ENCODE results near the gene FAF2.
A peak's percentile ranks its signal among the peaks of the same experiment; 100 is the strongest.

Gene FAF2

DNA sequence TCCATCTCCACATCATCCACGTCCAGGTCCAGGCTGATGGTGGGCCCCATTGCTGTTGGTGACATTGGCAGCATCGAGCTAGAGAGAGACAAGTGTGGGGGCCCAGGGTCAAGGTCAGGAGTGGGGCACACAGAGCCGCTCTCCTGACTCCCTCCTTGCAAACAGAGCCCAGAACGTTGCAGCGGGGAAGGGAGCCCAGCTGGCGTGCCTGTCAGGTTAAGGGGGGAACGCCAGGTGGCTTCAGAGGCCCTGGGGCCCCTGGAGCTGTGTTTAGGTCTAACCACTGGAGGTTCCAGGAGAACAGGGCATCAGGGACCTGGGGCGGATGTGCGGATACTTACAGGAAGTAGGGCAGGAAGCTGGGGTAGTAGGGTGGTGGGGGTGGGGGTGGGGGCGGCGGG lies 81.6 kb downstream of the FAF2 start:
- no peak for DNase-seq (ENCODE audit: low read depth in 2 of 3, low spot score in 2 of 3)

GRCh38 chr5:176530393-176530982 lies 82.3 kb downstream of the FAF2 start:
- no peak for DNase-seq (ENCODE audit: low read depth in 2 of 3, low spot score in 2 of 3)

DNA sequence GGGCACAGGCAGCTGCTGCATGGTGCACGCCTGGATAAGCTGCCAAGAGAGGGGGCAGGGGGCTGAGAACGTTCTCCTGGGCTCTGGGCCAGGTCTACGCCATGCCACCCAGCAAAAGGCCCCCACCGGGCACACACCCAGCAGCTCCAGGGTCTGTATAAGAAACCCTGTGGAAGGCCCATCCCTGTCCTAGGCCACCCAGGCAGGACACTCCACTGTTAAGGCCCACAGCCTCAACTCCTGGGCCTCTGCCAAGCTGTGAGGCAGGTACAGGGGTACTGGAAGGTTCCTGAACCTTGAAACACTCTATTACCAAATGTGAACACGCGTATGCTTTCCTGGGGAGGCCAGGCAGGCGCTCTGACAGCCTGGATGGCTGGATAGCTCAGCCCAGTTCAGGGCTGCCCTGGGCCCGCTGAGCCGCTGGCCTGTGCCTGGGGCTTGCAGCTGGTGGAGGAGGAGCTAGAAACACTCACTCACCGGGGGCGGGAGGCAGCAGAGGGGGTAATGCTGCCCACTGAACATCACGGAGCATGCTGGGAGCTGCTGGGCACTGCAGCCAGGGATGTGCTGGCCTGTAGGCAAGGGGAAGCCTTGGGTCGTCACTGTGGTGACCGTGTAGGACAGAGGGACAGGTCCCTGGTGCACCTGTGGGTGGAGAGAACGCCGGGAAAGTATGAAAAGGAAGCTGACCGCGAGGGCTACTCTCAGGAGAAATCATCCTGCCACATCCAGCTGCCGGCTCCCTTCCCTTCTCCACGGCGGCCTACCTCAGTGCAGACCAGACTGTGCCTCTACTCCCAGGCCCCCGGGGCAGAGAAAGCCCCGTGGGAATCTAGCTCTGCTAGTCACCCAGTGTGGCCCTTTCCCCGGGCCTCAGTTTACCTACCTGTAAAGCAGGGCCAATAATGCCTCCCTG lies 83.1 kb downstream of the FAF2 start:
- no peak for DNase-seq (ENCODE audit: low read depth in 2 of 3, low spot score in 2 of 3)

DNA sequence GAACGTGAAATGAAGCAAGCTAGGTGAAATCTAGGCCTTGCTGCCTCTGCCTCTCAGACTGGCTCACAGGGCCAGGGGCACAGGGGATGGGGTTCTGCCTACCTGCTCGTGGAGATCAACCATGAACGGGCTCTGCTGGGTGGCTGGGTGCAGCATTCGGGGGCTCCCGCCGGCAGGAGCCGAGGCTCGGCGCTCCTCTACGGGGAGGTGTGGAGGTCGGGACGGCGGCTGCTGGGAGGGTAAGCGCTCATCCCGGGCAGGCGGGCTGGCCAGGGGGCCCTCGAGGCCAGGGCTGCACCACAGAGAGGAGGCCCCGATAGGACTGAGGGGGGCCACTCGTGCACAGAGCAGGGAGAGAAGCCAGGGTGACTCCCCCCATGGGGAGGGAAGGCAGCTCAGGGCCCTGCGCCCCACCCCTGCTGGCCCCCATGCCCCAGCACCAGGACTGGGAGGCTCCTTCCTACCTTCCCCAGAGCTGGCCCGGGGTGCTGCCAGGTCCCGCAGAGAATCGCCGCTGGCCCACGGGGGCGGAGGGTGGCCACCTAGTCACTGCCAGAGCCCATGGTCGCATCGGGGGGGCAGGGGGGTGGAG lies 83.8 kb downstream of the FAF2 start:
- no peak for DNase-seq (ENCODE audit: low read depth in 2 of 3, low spot score in 2 of 3)

- DNase-seq (ENCODE audit: low read depth in 2 of 3, low spot score in 2 of 3): no peak
Measured at GRCh38 chr5:176532795-176533194, 84.6 kb downstream of the FAF2 start.

DNA sequence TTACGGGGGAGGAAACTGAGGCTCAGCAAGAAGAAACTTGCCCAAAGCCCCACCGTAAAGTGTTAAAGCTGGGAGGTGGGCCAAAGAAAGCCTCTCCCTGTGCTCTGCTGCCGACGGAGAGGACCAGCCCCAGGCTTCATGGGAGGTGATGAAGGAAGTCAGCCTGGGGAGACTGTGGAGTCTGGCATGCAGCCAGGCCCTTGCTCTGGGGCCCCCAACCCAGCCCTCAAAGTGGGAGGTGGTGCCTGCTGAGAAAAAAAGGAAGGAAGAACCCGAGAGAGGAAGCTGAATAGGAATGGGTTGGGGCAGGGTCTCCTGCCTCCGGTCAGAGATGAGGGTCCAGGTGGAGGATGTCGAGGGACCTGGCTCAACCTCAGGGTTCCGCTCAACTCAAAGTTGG lies 85.2 kb downstream of the FAF2 start:
- DNase-seq (ENCODE audit: low read depth in 2 of 3, low spot score in 2 of 3): no peak

GRCh38 chr5:176533894-176534611 lies 85.9 kb downstream of the FAF2 start:
- DNase-seq (ENCODE audit: low read depth in 2 of 3, low spot score in 2 of 3): no peak

DNA sequence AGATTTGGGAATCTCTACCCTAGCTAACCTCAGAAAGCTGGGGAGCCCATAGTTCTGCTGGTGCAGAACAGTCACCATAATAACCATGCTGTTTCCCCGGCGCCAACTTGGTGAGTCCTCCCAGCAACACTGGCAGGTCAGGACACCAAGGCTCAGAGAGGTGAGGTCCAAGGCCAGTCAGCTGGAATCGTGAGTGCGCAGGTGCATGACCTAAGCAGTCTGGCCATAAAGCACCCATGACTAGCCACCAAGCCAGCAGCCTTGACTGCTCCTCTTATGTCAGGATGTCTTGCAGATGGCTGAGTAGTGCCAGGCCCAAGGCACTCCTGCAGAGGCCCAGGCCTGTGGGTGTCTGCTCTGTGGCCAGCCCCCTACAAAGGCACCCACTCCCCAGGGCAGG lies 86.5 kb downstream of the FAF2 start:
- DNase-seq (ENCODE audit: low read depth in 2 of 3, low spot score in 2 of 3): no peak

- no peak for DNase-seq (ENCODE audit: low read depth in 2 of 3, low spot score in 2 of 3)
Measured at GRCh38 chr5:176535101-176535663, 87.0 kb downstream of the FAF2 start.

DNA sequence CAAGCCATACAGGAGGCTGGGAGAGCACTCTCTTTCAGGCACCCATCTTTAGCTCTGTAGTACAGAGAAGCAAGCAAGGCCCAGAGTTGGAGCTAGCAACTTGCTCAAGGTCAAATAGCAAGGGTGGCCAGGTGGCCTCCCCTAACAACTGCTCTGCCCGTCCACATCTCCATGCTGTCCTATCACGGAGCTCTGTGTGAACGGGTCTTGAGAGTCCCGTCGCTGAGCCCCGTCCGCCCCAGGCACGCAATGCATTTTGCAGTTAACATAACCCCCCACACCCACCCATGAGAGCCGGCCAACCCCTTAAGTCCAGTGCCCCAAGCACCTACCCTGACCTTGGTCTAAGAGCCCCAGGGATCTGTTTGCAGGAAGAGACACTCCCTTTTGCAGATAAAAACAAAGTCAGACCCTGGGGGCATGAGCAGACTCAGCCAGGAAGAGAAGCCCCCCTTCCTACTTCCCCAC lies 87.5 kb downstream of the FAF2 start:
- no peak for DNase-seq (ENCODE audit: low read depth in 2 of 3, low spot score in 2 of 3)

DNA sequence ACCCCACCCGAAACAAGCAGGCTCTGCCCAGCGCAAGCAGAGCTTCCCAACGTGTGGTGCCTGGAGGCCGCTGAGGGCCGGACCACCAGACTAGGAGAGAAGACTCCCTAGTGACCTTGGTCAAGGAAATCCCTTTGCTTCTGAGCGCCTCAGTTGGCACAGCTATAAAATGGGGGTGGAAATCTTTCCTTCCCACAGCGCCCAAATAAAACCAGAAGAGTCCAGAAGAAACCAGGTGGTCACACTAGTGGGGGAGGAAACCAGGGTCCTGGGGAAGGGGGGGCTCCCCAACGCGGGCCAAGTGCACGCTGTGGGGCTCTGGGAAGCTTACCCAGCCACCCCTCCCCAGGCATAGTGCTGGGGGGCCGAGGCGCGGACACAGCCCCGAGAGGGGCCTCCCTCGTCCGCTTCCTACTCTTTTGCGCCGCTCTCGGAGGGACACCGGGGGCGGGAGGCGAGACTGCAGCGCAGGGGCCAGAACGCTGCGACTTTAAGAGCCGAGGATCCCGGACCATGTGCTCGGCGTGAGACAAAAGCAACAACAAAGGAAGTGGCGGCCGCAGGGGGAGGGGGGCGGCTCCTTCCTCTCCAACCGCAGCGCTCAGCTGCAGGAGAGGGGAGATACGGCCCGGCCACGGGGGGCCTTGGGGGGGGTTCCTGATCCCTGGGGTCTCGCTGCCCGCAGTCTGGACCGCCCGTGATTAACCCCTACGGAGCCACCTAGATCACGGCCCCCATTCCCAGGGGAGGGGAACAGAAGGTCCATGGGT lies 88.1 kb downstream of the FAF2 start:
- peak in 1 of 3 experiments; percentile 63 for DNase-seq (ENCODE audit: low read depth in 2 of 3, low spot score in 2 of 3)

- peak; percentile 90 to 99 (median 93) for DNase-seq (ENCODE audit: low read depth in 2 of 3, low spot score in 2 of 3)
Measured at GRCh38 chr5:176536902-176537553, 88.8 kb downstream of the FAF2 start, which contains the start of gene RNF44. TSS of gene RNF44 (minus strand) at chr5:176537402. CDS start at chr5:176532472, 4,930 bp downstream.

- peak in 2 of 3 experiments; percentile 86 for DNase-seq (ENCODE audit: low read depth in 2 of 3, low spot score in 2 of 3)
Measured at GRCh38 chr5:176537554-176538229, 89.5 kb downstream of the FAF2 start.

- no peak for DNase-seq (ENCODE audit: low read depth in 2 of 3, low spot score in 2 of 3)
Measured at GRCh38 chr5:176538230-176538988, 90.2 kb downstream of the FAF2 start.

GRCh38 chr5:176538989-176539384 lies 90.8 kb downstream of the FAF2 start:
- no peak for DNase-seq (ENCODE audit: low read depth in 2 of 3, low spot score in 2 of 3)

DNA sequence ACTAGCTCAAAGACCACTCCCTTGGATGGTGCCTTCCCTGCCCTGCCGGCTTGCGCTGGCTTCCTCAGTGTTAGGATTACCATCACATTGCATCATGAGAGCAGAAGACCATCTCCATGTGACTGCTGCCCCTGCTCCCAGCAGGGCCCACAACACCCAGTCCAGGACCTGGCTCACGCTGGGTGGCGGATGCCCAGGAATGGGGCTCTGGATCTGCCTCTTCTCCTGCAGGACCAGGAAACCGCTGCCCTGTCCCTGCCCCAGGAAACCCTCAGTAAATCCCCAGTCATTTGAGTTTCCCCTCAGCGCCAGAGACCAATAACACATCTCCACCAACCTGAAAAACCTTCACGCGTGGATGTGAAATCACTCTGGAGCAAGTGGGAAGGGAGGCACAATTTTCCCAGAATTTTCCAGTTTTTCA lies 92.3 kb downstream of the FAF2 start:
- no peak for DNase-seq (ENCODE audit: low read depth in 2 of 3, low spot score in 2 of 3)

DNA sequence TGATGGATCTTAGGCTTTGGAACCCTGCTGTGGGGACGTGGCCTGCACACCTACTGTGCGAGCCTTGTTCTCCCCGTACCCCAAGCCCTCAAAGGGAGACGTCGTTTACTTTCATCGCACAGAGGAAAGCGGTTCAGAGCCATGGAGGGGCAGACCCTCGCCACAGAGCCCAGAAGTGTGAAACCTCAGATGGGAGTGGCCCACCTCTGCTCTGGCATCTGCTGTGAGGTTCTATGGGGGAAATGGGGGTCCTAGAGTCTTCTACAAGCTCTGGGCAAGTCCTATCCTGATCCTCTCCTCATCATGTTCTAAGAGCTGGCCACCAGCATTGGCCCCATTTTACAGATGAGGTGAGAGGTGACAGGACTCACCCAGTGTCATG lies 92.8 kb downstream of the FAF2 start:
- no peak for DNase-seq (ENCODE audit: low read depth in 2 of 3, low spot score in 2 of 3)

- DNase-seq (ENCODE audit: low read depth in 2 of 3, low spot score in 2 of 3): no peak
Measured at GRCh38 chr5:176541338-176542134, 93.4 kb downstream of the FAF2 start.
